ENCODE measurements around the gene PRPF38A. TPM values are rescaled to one million over a fixed set of nuclear protein-coding genes. Genes with fewer than 3 reads are reported as not detected.

The PRPF38A gene
- total RNA-seq, 1 donor: 12.5 TPM

DNA sequence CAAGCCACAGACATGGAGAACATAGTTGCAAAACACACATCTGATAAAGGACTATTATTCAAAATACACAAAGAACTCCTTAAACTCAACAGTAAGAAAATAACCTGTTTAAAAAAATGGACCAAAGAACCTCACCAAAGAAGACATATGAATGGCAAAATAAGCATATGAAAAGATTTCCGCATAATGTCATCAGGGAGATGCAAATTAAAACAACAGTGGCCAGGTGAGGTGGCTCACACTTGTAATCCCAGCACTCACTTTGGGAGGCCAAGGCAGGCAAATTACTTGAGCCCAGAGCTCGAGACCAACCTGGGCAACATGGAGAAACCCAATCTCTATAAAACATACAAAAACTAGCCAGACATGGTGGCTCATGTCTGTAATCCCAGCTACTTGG lies 50.4 kb downstream of the PRPF38A start:
- no peak for DNase-seq (ENCODE audit: low read depth)
- TF ChIP-seq CTCF (IDR thresholded peaks at IDR 0.05; ENCODE audit: insufficient read depth, low read depth, low read length): no peak

DNA sequence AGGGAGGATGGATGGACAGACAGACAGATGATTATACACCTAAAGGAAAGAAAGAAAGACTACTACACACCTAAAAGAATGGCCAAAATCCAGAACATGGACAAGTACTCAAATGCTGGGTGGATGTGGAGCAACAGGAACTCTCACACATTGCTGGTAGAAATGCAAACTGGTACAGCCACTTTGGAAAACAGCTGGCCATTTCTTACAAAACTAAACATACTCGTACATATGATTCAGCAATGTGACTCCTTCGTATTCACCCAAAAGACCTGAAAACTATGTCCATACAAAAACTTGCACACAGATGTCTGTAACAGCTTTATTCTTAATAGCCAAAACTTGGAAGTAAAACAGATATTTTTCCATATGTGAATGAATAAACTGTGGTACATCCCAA lies 51.3 kb downstream of the PRPF38A start:
- H3K4me3 ChIP-seq (ENCODE audit: low read depth, low read length): no peak overlapping the region
- no peak for DNase-seq (ENCODE audit: low read depth)
- no peak for TF ChIP-seq CTCF (IDR thresholded peaks at IDR 0.05; ENCODE audit: insufficient read depth, low read depth, low read length)

More for the DNA sequence above, 50.4 kb downstream of the PRPF38A start:
- no peak overlapping the region for H3K4me3 ChIP-seq (ENCODE audit: low read depth, low read length)

- no peak overlapping the region for H3K4me3 ChIP-seq (ENCODE audit: low read depth, low read length)
- no peak for TF ChIP-seq CTCF (IDR thresholded peaks at IDR 0.05; ENCODE audit: insufficient read depth, low read depth, low read length)
- peak; percentile 41 for DNase-seq (ENCODE audit: low read depth)
These were observed 56.3 kb downstream of the PRPF38A start for GRCh38 chr1:52460694-52461093.

GRCh38 chr1:52461821-52462220 lies 57.4 kb downstream of the PRPF38A start:
- no peak for DNase-seq (ENCODE audit: low read depth)
- no peak for TF ChIP-seq CTCF (IDR thresholded peaks at IDR 0.05; ENCODE audit: insufficient read depth, low read depth, low read length)
- no peak overlapping the region for H3K4me3 ChIP-seq (ENCODE audit: low read depth, low read length)

DNA sequence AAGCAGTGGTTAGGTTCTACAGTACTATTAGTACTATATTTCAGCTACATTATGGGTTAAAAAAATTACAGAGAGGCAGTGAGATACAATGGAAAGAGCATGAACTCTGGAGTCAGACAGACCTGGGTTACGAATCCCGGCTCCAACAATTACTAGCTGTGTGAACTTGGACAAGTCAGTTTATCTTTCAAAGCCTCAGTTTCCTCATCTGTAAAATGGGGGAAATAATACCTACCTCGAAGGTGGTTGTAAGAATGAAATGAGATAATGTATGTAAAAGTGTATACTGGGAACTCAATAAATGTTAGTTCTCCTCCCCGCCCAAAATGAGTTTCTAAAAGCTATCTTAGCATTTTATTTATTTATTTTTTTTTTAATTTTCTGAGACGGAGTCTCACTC lies 59.5 kb downstream of the PRPF38A start:
- H3K4me3 ChIP-seq (ENCODE audit: low read depth, low read length): no peak overlapping the region
- no peak for DNase-seq (ENCODE audit: low read depth)
- no peak for TF ChIP-seq CTCF (IDR thresholded peaks at IDR 0.05; ENCODE audit: insufficient read depth, low read depth, low read length)

DNA sequence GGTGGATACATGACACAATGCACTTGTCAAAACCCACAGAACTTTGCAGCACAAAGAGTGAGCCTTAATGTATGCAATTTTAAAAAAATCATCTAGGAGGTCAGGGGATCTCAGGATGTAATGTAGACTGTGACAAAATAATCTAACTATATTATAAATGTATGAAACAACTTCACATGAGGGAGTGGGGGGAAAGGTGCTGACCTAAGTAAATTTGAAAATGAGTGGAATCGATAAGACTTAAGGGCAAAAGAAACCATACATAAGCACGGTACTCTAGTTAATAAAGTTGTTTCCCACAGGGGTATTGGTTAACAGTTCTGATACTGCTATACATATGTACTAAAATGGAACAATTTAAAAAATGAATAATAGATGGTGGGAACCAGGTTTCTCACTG lies 64.7 kb downstream of the PRPF38A start:
- no peak for TF ChIP-seq CTCF (IDR thresholded peaks at IDR 0.05; ENCODE audit: insufficient read depth, low read depth, low read length)
- DNase-seq (ENCODE audit: low read depth): no peak
- no peak overlapping the region for H3K4me3 ChIP-seq (ENCODE audit: low read depth, low read length)

Other genes with a start within 250 kb of the PRPF38A start
- 36.4 and 36.7 TPM in 2 replicates for gene CC2D1B, start 38.4 kb upstream of the PRPF38A start, total RNA-seq
- gene ORC1, start 179 bp upstream of the PRPF38A start, total RNA-seq: 4.8 and 5.2 TPM in 2 replicates
- gene TUT4, start 148.5 kb downstream of the PRPF38A start, total RNA-seq: 31.9 and 39.7 TPM in 2 replicates
- 52.8 and 64.8 TPM in 2 replicates for gene GPX7, start 197.8 kb downstream of the PRPF38A start, total RNA-seq
- not detected in 2 replicates for gene SHISAL2A, start 228.6 kb downstream of the PRPF38A start, total RNA-seq